HG02870 (cell line): ENCODE measurements around the gene PRR12.
"Not testable (repeated sequence)": the region's sequence is repeated elsewhere in the genome, so short reads cannot be mapped to it uniquely, and the experiment has no call there.

Experiments used
- ATAC-seq: cut with Tn5 transposase; IDR thresholded peaks from one replicate; pipeline ENCODE4 v1.9.1; 2021; ENCODE audit warnings: mild to moderate bottlenecking, moderate library complexity; ENCODE audit not compliant: unreplicated experiment

The PRR12 gene

DNA sequence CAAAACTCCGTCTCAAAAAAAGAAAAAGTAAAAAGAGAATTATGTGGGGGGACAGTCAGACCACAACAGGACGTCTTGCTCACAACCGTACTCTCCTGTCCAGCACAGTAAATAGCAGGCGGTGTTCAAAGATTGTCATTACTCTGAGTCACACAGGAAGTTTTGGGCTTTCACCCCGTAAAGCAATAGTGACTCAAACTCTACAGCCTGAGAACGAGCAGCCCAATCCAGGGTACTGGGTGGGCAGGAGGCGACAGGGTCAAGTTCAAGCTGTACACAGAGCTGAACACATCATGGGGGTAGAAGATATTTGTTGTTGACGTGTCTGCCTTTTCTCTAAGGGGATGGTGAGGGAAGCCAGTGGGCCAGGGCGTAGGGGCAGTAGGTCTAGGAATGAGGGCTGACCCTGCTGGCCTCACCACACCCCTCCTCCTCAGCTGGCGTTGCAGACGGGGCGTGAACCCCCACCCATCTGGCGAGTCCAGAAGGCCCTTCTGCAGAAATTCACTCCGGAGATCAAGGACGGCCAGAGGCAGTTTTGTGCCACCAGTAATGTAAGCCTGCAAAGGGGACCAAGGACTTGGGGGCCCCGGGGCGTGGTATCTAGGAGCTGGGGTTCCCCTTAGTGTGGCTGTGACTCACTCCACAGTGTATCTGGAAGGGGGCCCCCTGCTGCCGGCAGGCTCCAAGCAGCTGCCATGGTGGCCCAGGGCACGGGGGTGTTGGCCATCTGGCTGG lies 23.3 kb downstream of the PRR12 start:
- no peak for ATAC-seq

DNA sequence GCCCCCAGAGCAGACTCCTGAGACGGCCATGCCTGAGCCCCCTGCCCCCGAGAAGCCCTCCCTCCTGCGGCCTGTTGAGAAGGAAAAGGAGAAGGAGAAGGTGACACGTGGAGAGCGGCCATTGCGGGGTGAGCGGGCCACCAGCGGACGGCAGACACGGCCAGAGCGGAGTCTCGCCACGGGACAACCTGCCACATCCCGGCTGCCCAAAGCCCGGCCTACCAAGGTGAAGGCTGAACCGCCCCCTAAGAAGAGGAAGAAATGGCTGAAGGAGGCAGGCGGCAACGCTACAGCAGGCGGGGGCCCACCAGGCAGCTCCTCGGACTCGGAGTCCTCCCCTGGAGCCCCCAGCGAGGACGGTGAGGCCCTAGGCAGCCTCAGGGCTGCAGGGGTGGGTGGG lies 24.9 kb downstream of the PRR12 start:
- no peak for ATAC-seq

- ATAC-seq = no peak
Observed at GRCh38 chr19:49616532-49616931, 25.6 kb downstream of the PRR12 start.

DNA sequence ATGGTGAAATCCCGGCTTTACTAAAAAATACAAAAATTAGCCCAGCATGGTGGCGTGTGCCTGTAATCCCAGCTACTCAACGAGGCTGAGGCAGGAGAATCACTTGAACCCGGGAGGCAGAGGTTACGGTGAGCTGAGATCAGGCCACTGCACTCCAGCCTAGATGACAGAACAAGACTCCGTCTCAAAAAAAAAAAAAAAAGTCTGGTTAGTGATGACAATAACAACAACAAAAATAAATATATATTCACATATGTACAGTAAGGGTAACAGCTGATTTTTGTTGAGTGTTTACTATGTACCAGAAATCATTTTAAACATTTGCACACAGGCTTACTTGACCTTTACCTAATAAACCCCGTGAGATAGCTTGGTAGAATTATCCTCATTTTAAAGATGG lies 26.0 kb downstream of the PRR12 start:
- no peak for ATAC-seq

DNA sequence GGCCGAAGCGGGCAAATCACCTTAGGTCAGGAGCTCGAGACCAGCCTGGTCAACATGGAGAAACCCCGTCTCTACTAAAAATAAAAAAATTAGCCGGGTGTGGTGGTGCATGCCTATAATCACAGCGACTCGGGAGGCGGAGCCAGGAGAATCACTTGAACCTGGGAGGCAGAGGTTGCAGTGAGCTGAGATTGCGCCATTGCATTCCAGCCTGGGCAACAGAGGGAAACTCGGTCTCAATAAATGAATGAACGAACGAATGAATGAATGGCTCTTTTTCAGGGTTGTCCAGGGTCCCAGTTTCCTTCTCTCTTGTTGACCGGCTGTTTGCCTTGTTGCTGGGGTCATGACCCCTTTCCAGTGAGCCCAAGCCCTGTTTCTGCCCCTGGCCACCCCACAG lies 26.9 kb downstream of the PRR12 start:
- ATAC-seq = not testable (repeated sequence)

- ATAC-seq = no peak
Observed at GRCh38 chr19:49624967-49625910, 34.3 kb downstream of the PRR12 start.

GRCh38 chr19:49626226-49626625 lies 35.2 kb downstream of the PRR12 start:
- no peak for ATAC-seq

DNA sequence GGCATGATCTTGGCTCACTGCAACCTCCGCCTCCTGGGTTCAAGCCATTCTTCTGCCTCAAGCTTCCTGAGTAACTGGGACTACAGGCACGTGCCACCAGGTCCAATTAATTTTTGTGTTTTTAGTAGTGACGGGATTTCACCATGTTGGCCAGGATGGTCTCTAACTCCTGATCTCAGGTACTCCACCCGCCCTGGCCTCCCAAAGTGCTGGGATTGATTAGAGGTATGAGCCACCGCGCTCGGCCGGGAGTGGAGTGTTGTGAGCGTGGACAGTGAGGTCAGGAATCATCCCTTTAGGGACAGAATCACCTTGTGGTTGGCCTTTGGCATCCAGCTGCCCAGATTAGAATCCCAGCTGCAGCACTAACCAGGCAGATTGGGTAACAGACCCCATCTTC lies 38.7 kb downstream of the PRR12 start:
- no peak for ATAC-seq

- no peak for ATAC-seq
Observed at GRCh38 chr19:49631014-49631588, 40.1 kb downstream of the PRR12 start.

- ATAC-seq = no peak
Observed at GRCh38 chr19:49631610-49632192, 40.7 kb downstream of the PRR12 start.

GRCh38 chr19:49632576-49632975 lies 41.6 kb downstream of the PRR12 start:
- no peak for ATAC-seq

- not testable (repeated sequence) for ATAC-seq
Observed at GRCh38 chr19:49633273-49633672, 42.3 kb downstream of the PRR12 start.

DNA sequence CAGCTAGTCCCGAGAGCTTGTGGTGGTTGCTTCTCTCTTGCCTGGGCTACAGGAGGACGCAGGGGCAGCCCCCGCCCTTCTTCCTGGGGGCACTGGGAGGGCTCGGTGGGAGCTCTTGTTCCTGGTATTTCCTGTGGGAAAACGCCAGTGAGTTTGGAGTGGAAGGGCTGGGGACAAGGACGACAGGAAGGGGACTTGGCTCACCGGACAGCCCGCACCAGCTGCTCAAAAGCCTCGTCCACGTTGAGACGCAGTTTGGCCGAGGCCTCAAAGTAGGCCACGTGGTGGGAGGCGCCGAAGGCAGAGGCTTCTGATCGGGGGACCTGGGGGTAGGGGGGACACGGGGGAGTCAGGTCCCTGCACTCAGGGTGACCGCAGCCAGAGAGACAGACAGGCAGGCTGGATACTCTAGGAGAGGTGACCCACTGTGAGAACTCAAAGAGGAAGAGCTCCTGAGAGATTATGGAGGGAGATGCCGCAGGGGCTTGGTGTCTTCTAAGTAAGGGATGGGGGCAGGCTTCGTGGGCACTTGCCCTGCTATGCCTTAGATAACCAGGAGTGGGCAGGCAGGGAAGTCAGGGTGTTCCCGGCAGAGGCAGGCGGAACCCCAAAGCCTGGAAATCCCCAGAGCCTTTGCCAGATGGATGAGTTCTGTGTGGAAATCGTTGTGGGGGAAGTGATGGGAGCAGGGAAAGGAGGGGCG lies 44.7 kb downstream of the PRR12 start:
- ATAC-seq = no peak

- no peak for ATAC-seq
Observed at GRCh38 chr19:49636233-49636932, 45.4 kb downstream of the PRR12 start.

GRCh38 chr19:49637821-49638738 lies 47.1 kb downstream of the PRR12 start:
- ATAC-seq = no peak

DNA sequence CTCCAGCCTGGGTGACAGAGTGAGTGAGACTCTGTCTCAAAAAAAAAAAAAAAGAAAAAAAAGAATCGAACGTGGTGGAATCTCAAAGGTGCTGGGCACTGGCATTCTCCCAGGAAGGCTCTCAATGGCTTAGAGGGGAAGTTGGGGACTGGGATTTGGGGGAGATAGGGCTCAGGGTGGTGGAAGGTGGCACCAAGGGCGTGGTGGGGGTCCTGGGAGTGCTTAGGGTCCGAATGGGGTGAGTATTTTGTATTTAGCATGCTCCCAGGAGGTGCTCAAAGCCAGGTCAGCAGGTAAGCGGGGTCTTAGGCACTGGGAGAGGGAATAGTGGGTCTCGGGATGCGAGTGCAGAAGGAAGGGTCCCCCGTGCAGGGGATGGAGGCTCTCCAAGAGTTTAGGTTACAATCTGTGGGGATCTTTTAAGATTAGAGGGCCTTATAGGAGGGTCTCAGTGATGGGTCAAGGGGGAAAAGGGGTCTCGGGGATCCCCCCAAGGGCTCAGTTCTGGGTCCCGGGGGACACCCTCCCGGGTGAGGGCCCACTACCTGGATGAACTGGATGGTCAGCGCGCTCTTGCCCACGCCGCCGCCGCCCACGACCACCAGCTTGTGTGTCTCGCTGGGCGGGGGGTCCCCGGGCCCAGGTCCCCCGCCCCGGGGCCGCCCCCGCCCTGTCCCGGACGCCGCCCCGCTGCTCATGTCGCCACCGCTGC lies 48.6 kb downstream of the PRR12 start:
- ATAC-seq = no peak

GRCh38 chr19:49640113-49640898 lies 49.3 kb downstream of the PRR12 start, which contains the start of gene RRAS:
Gene RRAS (minus strand): TSS chr19:49640143. CDS start chr19:49640098, 45 bp downstream.
- peak; percentile 67 for ATAC-seq
